GM23338 (cell line): ENCODE data around the gene ARHGAP32. TPM values are rescaled to one million over a fixed set of nuclear protein-coding genes. Genes with fewer than 3 reads are reported as not detected.

Experiments used
- ATAC-seq: fragments of 200-7000 bp; cut with Tn5 transposase; 3 replicates; pipeline ENCODE4 v1.9.1; 2020
- DNase-seq: peaks from one replicate; pipeline ENCODE4 v3.0.0-alpha.2; 2015; ENCODE audit warnings: low spot score
- H2AFZ ChIP-seq: fragments of 200-600 bp; sonication (generic); 2 replicates; pipeline ENCODE4 v1.8.0; 2016; ENCODE audit warnings: antibody characterized with exemption, mild to moderate bottlenecking, moderate library complexity
- H3F3A ChIP-seq: fragments of 200-600 bp; sonication (generic); replicated peaks from 2 replicates; pipeline ENCODE4 v1.8.0; 2017; ENCODE audit warnings: antibody characterized with exemption, mixed run types, low read depth
- H3K27ac ChIP-seq: fragments of 200-600 bp; sonication (generic); 2 replicates; pipeline ENCODE4 v1.6.1; 2016; ENCODE audit warnings: low read depth
- H3K27me3 ChIP-seq: fragments of 200-600 bp; sonication (generic); 2 replicates; pipeline ENCODE4 v1.8.0; 2016; ENCODE audit warnings: mild to moderate bottlenecking, mixed run types, moderate library complexity; ENCODE audit not compliant: insufficient read depth
- H3K36me3 ChIP-seq: fragments of 200-600 bp; sonication (generic); 2 replicates; pipeline ENCODE4 v1.8.0; 2016; ENCODE audit warnings: mild to moderate bottlenecking; ENCODE audit not compliant: insufficient read depth
- H3K4me1 ChIP-seq: fragments of 200-600 bp; sonication (generic); 2 replicates; pipeline ENCODE4 v1.8.0; 2016; ENCODE audit warnings: mild to moderate bottlenecking, moderate library complexity; ENCODE audit not compliant: insufficient read depth
- H3K4me2 ChIP-seq: fragments of 200-600 bp; sonication (generic); 2 replicates; pipeline ENCODE4 v1.7.1; 2017; ENCODE audit warnings: mixed run types
- H3K4me3 ChIP-seq: fragments of 200-600 bp; sonication (generic); 2 replicates; pipeline ENCODE4 v1.6.1; 2016; ENCODE audit warnings: mixed run types
- H3K79me2 ChIP-seq: fragments of 200-600 bp; sonication (generic); replicated peaks from 2 replicates; pipeline ENCODE4 v1.8.0; 2017; ENCODE audit warnings: mild to moderate bottlenecking; ENCODE audit not compliant: insufficient read depth
- H3K9me2 ChIP-seq: fragments of 200-600 bp; sonication (generic); 2 replicates; pipeline ENCODE4 v1.8.0; 2017; ENCODE audit not compliant: insufficient read depth
- H4K20me1 ChIP-seq: fragments of 200-600 bp; sonication (generic); replicated peaks from 2 replicates; pipeline ENCODE4 v1.8.0; 2017; ENCODE audit warnings: mild to moderate bottlenecking; ENCODE audit not compliant: insufficient read depth
- H3K27ac Mint-ChIP-seq: 2 replicates; pipeline ENCODE4 v1.8.0; 2020; ENCODE audit warnings: inconsistent platforms, mild to moderate bottlenecking, moderate library complexity, mixed read lengths
- H3K27me3 Mint-ChIP-seq: 3 replicates; pipeline ENCODE4 v1.8.0; 2022; ENCODE audit warnings: low read depth, mild to moderate bottlenecking, moderate library complexity, mixed read lengths, inconsistent platforms; ENCODE audit not compliant: insufficient read depth, poor library complexity
- H3K36me3 Mint-ChIP-seq: 3 replicates; pipeline ENCODE4 v1.8.0; 2021; ENCODE audit warnings: low read depth, mild to moderate bottlenecking, inconsistent platforms, moderate library complexity, mixed read lengths
- H3K4me1 Mint-ChIP-seq: 3 replicates; pipeline ENCODE4 v1.8.0; 2020; ENCODE audit warnings: mild to moderate bottlenecking, inconsistent platforms, mixed read lengths
- H3K4me3 Mint-ChIP-seq: 3 replicates; pipeline ENCODE4 v1.8.0; 2021; ENCODE audit warnings: moderate library complexity, mild to moderate bottlenecking, inconsistent platforms, mixed read lengths
- H3K9me3 Mint-ChIP-seq: 3 replicates; pipeline ENCODE4 v1.8.0; 2020; ENCODE audit warnings: moderate library complexity, mild to moderate bottlenecking, inconsistent platforms, mixed read lengths
- CREB1 ChIP-seq: fragments of 250-450 bp; sonication (Bioruptor Pico); IDR thresholded peaks from 2 replicates; pipeline ENCODE4 v1.5.0; 2020; ENCODE audit warnings: low read depth, mild to moderate bottlenecking, moderate library complexity
- EZH2 ChIP-seq: fragments of 200-600 bp; sonication (generic); IDR thresholded peaks from one replicate; pipeline ENCODE4 v1.8.0; 2017; ENCODE audit warnings: antibody characterized with exemption, mild to moderate bottlenecking, low read depth; ENCODE audit not compliant: unreplicated experiment
- JUNB ChIP-seq: IDR thresholded peaks from one replicate; pipeline ENCODE4 v1.6.1; 2016; ENCODE audit warnings: antibody characterized with exemption; ENCODE audit not compliant: unreplicated experiment
- POLR2AphosphoS5 ChIP-seq: IDR thresholded peaks from 2 replicates; pipeline ENCODE4 v1.6.1; 2016; ENCODE audit warnings: antibody characterized with exemption, low read depth
- STAT1 ChIP-seq: IDR thresholded peaks from one replicate; pipeline ENCODE4 v1.6.1; 2016; ENCODE audit warnings: antibody characterized with exemption; ENCODE audit not compliant: unreplicated experiment
- polyA plus RNA-seq: library from polyadenylated mRNA; unstranded; fragments of >200 nt; fragmentation: Nextera tagmentation; extraction: Ambion mirVana; gene quantifications from 2 replicates; pipeline ENCODE4 v1.2.1, GENCODE V29; 2016
- total RNA-seq: library from RNA; depleted of rRNA; stranded (reverse); fragments of >200 nt; shearing (Covaris generic); gene quantifications from 2 replicates; pipeline ENCODE4 v1.2.3, GENCODE V29; 2014
- TF ChIP-seq, protein P1 (sequence below), 2 experiments: fragments of 200-600 bp in 1 of 2; sonication (generic) in 1 of 2; conservative IDR thresholded peaks; 2 replicates each; pipeline versions ENCODE4 v1.5.1 to v1.6.1; 2016 to 2017; ENCODE audit warnings: antibody characterized with exemption in 2 of 2, low read depth in 2 of 2, mild to moderate bottlenecking in 2 of 2, moderate library complexity in 1 of 2
- TF ChIP-seq, protein P2 (sequence below): fragments of 250-450 bp; sonication (Bioruptor Pico); IDR thresholded peaks from 2 replicates; pipeline ENCODE4 v1.5.0; 2020; ENCODE audit warnings: mild to moderate bottlenecking, moderate library complexity
- TF ChIP-seq, protein P3 (sequence below): IDR thresholded peaks from 2 replicates; pipeline ENCODE4 v1.6.1; 2016; ENCODE audit warnings: antibody characterized with exemption
- TF ChIP-seq, protein P4 (sequence below): IDR thresholded peaks from one replicate; pipeline ENCODE4 v1.6.1; 2018; ENCODE audit warnings: antibody characterized with exemption; ENCODE audit not compliant: unreplicated experiment

Gene ARHGAP32
- total and polyA plus RNA-seq, 2 experiments from 2014 or later = 3.9 to 17.2 TPM

DNA sequence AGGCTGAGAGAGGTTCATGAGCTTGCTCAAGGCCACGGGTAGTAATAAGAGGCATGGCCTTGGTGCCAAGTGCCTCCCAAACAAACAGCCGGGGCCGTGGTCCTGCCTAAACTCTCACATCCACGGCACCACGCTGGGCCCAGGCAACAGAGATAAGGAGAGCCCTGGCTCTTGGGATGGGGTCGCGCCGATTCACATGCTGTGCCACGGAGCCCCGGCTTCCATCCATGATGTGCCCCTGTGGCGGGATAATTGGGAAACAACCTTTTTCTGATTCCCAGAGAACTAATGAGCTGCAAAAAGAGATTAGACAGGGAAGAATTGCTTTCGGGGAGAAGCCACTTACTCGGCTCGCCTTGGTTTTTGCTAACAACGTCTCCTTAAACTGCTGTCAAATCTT, 271.5 kb downstream of the ARHGAP32 start:
- Mint-ChIP-seq H3K36me3 (no peaks in the 10 kb centered on the region; the same call in 2 of the 3 replicates), H3K4me1 (peaks cover 16% of the 10 kb centered on the region)

More for the DNA sequence above, 271.5 kb downstream of the ARHGAP32 start:
- Histone ChIP-seq H3K4me1 (no peaks in the 10 kb centered on the region; the same call in 1 of the 2 replicates), H3F3A (no peaks in the 10 kb centered on the region), H3K27ac (no peak overlapping the region), H3K9me2 (no peaks in the 10 kb centered on the region), H3K4me2 (no peak overlapping the region), H4K20me1 (no peaks in the 10 kb centered on the region), H3K79me2 (no peaks in the 10 kb centered on the region), H3K27me3 (peaks cover 7% of the 10 kb centered on the region; the same call in 1 of the 2 replicates), H3K36me3 (no peaks in the 10 kb centered on the region), H3K4me3 (no peak overlapping the region), H2AFZ (no peak overlapping the region)
- TF ChIP-seq STAT1 = no peak
- TF ChIP-seq, protein P1, sequence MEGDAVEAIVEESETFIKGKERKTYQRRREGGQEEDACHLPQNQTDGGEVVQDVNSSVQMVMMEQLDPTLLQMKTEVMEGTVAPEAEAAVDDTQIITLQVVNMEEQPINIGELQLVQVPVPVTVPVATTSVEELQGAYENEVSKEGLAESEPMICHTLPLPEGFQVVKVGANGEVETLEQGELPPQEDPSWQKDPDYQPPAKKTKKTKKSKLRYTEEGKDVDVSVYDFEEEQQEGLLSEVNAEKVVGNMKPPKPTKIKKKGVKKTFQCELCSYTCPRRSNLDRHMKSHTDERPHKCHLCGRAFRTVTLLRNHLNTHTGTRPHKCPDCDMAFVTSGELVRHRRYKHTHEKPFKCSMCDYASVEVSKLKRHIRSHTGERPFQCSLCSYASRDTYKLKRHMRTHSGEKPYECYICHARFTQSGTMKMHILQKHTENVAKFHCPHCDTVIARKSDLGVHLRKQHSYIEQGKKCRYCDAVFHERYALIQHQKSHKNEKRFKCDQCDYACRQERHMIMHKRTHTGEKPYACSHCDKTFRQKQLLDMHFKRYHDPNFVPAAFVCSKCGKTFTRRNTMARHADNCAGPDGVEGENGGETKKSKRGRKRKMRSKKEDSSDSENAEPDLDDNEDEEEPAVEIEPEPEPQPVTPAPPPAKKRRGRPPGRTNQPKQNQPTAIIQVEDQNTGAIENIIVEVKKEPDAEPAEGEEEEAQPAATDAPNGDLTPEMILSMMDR (conservative IDR thresholded peaks at IDR 0.05; ENCODE audit: low read depth in 2 of 2) = no peak
- TF ChIP-seq, protein P2, sequence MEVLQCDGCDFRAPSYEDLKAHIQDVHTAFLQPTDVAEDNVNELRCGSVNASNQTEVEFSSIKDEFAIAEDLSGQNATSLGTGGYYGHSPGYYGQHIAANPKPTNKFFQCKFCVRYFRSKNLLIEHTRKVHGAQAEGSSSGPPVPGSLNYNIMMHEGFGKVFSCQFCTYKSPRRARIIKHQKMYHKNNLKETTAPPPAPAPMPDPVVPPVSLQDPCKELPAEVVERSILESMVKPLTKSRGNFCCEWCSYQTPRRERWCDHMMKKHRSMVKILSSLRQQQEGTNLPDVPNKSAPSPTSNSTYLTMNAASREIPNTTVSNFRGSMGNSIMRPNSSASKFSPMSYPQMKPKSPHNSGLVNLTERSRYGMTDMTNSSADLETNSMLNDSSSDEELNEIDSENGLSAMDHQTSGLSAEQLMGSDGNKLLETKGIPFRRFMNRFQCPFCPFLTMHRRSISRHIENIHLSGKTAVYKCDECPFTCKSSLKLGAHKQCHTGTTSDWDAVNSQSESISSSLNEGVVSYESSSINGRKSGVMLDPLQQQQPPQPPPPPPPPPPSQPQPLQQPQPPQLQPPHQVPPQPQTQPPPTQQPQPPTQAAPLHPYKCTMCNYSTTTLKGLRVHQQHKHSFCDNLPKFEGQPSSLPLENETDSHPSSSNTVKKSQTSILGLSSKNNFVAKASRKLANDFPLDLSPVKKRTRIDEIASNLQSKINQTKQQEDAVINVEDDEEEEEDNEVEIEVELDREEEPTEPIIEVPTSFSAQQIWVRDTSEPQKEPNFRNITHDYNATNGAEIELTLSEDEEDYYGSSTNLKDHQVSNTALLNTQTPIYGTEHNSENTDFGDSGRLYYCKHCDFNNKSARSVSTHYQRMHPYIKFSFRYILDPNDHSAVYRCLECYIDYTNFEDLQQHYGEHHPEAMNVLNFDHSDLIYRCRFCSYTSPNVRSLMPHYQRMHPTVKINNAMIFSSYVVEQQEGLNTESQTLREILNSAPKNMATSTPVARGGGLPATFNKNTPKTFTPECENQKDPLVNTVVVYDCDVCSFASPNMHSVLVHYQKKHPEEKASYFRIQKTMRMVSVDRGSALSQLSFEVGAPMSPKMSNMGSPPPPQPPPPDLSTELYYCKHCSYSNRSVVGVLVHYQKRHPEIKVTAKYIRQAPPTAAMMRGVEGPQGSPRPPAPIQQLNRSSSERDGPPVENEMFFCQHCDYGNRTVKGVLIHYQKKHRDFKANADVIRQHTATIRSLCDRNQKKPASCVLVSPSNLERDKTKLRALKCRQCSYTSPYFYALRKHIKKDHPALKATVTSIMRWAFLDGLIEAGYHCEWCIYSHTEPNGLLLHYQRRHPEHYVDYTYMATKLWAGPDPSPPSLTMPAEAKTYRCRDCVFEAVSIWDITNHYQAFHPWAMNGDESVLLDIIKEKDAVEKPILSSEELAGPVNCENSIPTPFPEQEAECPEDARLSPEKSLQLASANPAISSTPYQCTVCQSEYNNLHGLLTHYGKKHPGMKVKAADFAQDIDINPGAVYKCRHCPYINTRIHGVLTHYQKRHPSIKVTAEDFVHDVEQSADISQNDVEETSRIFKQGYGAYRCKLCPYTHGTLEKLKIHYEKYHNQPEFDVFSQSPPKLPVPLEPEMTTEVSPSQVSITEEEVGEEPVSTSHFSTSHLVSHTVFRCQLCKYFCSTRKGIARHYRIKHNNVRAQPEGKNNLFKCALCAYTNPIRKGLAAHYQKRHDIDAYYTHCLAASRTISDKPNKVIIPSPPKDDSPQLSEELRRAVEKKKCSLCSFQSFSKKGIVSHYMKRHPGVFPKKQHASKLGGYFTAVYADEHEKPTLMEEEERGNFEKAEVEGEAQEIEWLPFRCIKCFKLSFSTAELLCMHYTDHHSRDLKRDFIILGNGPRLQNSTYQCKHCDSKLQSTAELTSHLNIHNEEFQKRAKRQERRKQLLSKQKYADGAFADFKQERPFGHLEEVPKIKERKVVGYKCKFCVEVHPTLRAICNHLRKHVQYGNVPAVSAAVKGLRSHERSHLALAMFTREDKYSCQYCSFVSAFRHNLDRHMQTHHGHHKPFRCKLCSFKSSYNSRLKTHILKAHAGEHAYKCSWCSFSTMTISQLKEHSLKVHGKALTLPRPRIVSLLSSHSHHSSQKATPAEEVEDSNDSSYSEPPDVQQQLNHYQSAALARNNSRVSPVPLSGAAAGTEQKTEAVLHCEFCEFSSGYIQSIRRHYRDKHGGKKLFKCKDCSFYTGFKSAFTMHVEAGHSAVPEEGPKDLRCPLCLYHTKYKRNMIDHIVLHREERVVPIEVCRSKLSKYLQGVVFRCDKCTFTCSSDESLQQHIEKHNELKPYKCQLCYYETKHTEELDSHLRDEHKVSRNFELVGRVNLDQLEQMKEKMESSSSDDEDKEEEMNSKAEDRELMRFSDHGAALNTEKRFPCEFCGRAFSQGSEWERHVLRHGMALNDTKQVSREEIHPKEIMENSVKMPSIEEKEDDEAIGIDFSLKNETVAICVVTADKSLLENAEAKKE (CRISPR knock-in tag) = no peak
- TF ChIP-seq CREB1 (CRISPR knock-in tag) = no peak
- TF ChIP-seq EZH2 = no peak
- TF ChIP-seq, protein P3, sequence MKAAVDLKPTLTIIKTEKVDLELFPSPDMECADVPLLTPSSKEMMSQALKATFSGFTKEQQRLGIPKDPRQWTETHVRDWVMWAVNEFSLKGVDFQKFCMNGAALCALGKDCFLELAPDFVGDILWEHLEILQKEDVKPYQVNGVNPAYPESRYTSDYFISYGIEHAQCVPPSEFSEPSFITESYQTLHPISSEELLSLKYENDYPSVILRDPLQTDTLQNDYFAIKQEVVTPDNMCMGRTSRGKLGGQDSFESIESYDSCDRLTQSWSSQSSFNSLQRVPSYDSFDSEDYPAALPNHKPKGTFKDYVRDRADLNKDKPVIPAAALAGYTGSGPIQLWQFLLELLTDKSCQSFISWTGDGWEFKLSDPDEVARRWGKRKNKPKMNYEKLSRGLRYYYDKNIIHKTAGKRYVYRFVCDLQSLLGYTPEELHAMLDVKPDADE = no peak
- TF ChIP-seq JUNB = no peak
- TF ChIP-seq, protein P4, sequence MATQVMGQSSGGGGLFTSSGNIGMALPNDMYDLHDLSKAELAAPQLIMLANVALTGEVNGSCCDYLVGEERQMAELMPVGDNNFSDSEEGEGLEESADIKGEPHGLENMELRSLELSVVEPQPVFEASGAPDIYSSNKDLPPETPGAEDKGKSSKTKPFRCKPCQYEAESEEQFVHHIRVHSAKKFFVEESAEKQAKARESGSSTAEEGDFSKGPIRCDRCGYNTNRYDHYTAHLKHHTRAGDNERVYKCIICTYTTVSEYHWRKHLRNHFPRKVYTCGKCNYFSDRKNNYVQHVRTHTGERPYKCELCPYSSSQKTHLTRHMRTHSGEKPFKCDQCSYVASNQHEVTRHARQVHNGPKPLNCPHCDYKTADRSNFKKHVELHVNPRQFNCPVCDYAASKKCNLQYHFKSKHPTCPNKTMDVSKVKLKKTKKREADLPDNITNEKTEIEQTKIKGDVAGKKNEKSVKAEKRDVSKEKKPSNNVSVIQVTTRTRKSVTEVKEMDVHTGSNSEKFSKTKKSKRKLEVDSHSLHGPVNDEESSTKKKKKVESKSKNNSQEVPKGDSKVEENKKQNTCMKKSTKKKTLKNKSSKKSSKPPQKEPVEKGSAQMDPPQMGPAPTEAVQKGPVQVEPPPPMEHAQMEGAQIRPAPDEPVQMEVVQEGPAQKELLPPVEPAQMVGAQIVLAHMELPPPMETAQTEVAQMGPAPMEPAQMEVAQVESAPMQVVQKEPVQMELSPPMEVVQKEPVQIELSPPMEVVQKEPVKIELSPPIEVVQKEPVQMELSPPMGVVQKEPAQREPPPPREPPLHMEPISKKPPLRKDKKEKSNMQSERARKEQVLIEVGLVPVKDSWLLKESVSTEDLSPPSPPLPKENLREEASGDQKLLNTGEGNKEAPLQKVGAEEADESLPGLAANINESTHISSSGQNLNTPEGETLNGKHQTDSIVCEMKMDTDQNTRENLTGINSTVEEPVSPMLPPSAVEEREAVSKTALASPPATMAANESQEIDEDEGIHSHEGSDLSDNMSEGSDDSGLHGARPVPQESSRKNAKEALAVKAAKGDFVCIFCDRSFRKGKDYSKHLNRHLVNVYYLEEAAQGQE = no peak
- TF ChIP-seq POLR2AphosphoS5 = no peak
- Mint-ChIP-seq H3K27ac (no peak overlapping the region), H3K9me3 (no peaks in the 10 kb centered on the region; the same call in 2 of the 3 replicates), H3K27me3 (peaks cover 9% of the 10 kb centered on the region), H3K4me3 (no peak overlapping the region)
- DNase-seq (no peak), ATAC-seq (no peak)
